CD4-positive, CD25-positive, alpha-beta regulatory T cell (primary cell): ENCODE measurements around the gene VSX2. TPM values are rescaled to one million over a fixed set of nuclear protein-coding genes. Genes with fewer than 3 reads are reported as not detected.

Source experiments
- ATAC-seq, 2 donors: fragments of 150-1000 bp; cut with Tn5 transposase; one replicate each; pipeline ENCODE4 v1.10.0; 2021; ENCODE audit warnings: low read depth in 2 of 2, moderate number of reproducible peaks in 2 of 2, moderate library complexity in 1 of 2
- DNase-seq, 3 donors: peaks; one replicate each; pipeline versions ENCODE4 v3.0.0 to v3.0.0-alpha.2; 2012 to 2022; ENCODE audit warnings: mixed read lengths in 1 of 3
- H3K27ac ChIP-seq: one replicate; pipeline ENCODE4 v1.7.0; 2013; ENCODE audit warnings: mild to moderate bottlenecking, low read length; ENCODE audit not compliant: insufficient read depth, poor library complexity, severe bottlenecking
- H3K27me3 ChIP-seq: one replicate; pipeline ENCODE4 v1.7.0; 2013; ENCODE audit warnings: low read length; ENCODE audit not compliant: control insufficient read depth, insufficient read depth
- H3K36me3 ChIP-seq: one replicate; pipeline ENCODE4 v1.7.0; 2013; ENCODE audit warnings: mild to moderate bottlenecking, low read length, moderate library complexity; ENCODE audit not compliant: control insufficient read depth, insufficient read depth
- H3K4me1 ChIP-seq: 2 replicates; pipeline ENCODE4 v1.7.0; 2013; ENCODE audit warnings: mild to moderate bottlenecking, low read length; ENCODE audit not compliant: insufficient read depth, control insufficient read depth, poor library complexity, severe bottlenecking
- H3K4me3 ChIP-seq: one replicate; pipeline ENCODE4 v1.7.0; 2013; ENCODE audit warnings: low read depth, mild to moderate bottlenecking, low read length, moderate library complexity
- H3K9me3 ChIP-seq, 2 experiments: 1 replicate in 1 of 2; 2 replicates in 1 of 2; pipeline ENCODE4 v1.7.0; 2013; ENCODE audit warnings: low read length in 2 of 2, mild to moderate bottlenecking in 1 of 2, moderate library complexity in 1 of 2; ENCODE audit not compliant: control insufficient read depth in 2 of 2
- H3K27ac Mint-ChIP-seq, 3 donors: one replicate each; pipeline ENCODE4 v1.8.0; 2020 to 2022; ENCODE audit warnings: mild to moderate bottlenecking in 3 of 3, mixed read lengths in 3 of 3, moderate library complexity in 2 of 3
- H3K27me3 Mint-ChIP-seq: one replicate; pipeline ENCODE4 v1.8.0; 2022; ENCODE audit warnings: mild to moderate bottlenecking, mixed read lengths
- H3K36me3 Mint-ChIP-seq: one replicate; pipeline ENCODE4 v1.8.0; 2020; ENCODE audit warnings: mixed read lengths
- H3K4me1 Mint-ChIP-seq, 4 donors: one replicate each; pipeline ENCODE4 v1.8.0; 2020 to 2022; ENCODE audit warnings: mixed read lengths in 4 of 4, mild to moderate bottlenecking in 1 of 4
- H3K4me3 Mint-ChIP-seq, 4 donors: one replicate each; pipeline ENCODE4 v1.8.0; 2020 to 2022; ENCODE audit warnings: mild to moderate bottlenecking in 4 of 4, mixed read lengths in 4 of 4, moderate library complexity in 3 of 4
- H3K9me3 Mint-ChIP-seq, 7 donors: one replicate each; pipeline ENCODE4 v1.8.0; 2020 to 2022; ENCODE audit warnings: mixed read lengths in 7 of 7, mild to moderate bottlenecking in 3 of 7, moderate library complexity in 2 of 7
- polyA plus RNA-seq, 4 donors: library from polyadenylated mRNA; unstranded; fragments of 300-500 nt; fragmentation: Illumina TruSeq; gene quantifications; one replicate each; pipeline ENCODE4 v1.2.3, GENCODE V29; 2021
- total RNA-seq: library from RNA; stranded (reverse); gene quantifications from one replicate; pipeline ENCODE4 v1.2.3, GENCODE V29; 2022

The VSX2 gene
- total and polyA plus RNA-seq, 5 donors from 2014 or later = 0.08 TPM; not detected in 4

DNA sequence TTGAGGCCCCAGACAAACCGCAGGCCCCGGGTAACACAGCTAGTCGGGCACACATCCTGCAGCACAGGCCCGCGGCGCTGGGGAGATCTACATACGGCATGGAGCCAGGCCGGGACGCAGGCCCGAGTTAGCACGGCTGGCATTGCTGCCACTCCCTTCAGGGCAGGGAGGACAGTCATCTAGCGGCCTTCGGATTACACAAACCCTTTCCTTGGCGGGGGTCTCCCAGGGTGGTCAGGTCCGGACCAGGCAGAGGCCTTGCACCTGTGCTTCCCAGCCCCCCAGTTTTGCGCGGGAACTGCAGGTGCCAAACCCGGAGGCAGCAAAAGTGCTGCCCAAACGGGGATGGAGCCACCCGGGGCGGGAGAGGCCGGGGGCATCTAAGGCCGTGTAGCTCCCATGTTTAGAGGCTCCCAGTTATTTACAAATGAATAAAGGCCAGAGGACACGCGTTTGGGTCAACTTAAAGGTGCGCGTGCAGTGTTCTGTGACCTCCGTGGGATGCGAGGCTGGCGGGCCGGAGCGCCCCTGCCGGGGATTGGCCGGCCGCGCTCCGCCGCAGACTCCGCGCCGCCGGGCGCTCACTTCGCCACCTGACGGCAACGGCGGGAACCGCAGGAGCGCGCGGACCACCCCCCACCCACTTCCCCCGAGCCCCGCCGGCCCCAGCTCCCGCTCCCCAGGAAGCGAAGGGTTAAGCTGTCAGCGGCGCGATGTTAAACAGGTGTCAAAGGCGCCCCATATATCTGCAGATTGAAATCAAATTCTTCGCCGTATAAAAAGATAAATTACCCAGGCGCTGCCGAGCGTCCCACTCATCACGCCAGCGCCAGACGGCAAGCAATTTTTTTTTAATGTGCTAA, 18.1 kb downstream of the VSX2 start:
- Histone ChIP-seq H3K4me1 (peaks cover 14% of the 10 kb centered on the region), H3K27ac (no peak overlapping the region), H3K9me3 (no peaks in the 10 kb centered on the region), H3K27me3 (no peaks in the 10 kb centered on the region), H3K36me3 (no peaks in the 10 kb centered on the region), H3K4me3 (peak overlapping the region; percentile 69)
- peak overlapping the region; percentile 82 to 86 (median 84) for H3K4me3 Mint-ChIP-seq
- peaks cover 51% of the 10 kb centered on the region for H3K27me3 Mint-ChIP-seq
- no peaks in the 10 kb centered on the region for H3K36me3 Mint-ChIP-seq
- DNase-seq = peak; percentile 45 to 63 (median 61)
- peak; percentile 86 to 91 for ATAC-seq
- H3K27ac Mint-ChIP-seq = peak overlapping the region in 1 of 3 donors; percentile 76
- H3K9me3 Mint-ChIP-seq = no peaks in the 10 kb centered on the region
- peaks cover 0 to 14% (median 3%) of the 10 kb centered on the region in 4 donors for H3K4me1 Mint-ChIP-seq

DNA sequence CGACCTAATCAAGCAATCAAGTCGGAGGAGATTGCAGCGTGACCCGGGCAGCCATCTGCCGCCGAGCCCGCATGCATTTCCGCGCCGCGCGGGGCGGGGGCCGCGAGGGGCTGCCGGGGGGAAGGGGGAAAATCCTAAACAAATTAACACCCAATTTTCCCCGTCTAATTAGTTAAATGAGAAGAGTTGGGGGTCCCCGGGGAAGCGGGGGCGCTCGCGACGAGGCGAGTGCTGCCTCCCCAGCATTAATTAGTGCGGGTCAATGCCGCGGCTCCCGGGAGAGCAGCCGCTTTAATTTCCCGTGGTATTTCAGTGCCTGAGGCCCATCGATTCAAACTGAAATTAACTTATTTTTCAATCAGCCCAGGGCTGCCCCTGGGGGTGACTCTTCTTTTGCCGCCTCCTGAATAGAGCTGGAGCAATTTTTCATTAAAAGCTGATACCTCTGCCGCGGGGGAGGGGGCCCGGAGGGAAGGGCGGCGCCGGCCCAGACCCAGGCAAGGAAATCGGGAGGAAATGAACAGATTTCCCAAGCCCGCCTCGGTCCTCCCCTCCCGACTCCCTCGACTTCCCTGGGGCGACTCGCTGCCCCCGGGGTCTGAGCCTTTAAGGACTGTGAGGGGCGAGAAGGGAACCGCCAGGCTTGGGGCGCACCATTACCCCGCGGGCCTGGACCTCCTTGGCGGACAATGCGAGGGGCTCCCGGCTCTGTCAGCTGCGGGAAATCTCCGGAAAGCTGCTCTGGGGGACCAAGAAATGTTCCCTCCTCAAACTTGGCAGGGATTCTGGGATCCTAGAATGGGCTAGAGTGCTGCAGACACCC, 18.9 kb downstream of the VSX2 start:
- Histone ChIP-seq H3K9me3 (no peaks in the 10 kb centered on the region), H3K4me1 (peaks cover 14% of the 10 kb centered on the region), H3K27ac (no peak overlapping the region), H3K36me3 (no peaks in the 10 kb centered on the region), H3K4me3 (peak overlapping the region; percentile 69), H3K27me3 (no peaks in the 10 kb centered on the region)
- H3K27ac Mint-ChIP-seq = peak overlapping the region in 2 of 3 donors; percentile 51 to 76
- ATAC-seq (no peak), DNase-seq (no peak)
- no peaks in the 10 kb centered on the region for H3K36me3 Mint-ChIP-seq
- H3K27me3 Mint-ChIP-seq = peaks cover 52% of the 10 kb centered on the region
- H3K9me3 Mint-ChIP-seq = peaks cover 0 to 1% (median 0%) of the 10 kb centered on the region in 7 donors
- H3K4me1 Mint-ChIP-seq = peaks cover 0 to 14% (median 3%) of the 10 kb centered on the region in 4 donors
- peak overlapping the region; percentile 82 to 86 (median 84) for H3K4me3 Mint-ChIP-seq

DNA sequence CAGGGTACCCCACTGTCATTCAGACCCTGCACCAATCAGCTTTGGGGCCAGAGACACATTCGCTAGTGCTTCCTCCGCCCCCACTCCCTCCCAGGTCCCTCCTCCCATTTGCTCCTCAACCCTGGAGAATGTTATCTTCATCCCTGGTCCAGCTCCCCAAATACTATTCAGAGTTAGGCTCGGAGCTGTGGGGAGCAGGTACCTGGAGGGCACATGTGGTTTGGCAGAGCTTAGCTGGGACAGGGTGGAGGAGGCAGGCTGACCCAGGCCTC, 19.5 kb downstream of the VSX2 start:
- Mint-ChIP-seq H3K4me3 (peak overlapping the region in 3 of 4 donors; percentile 63 to 75 (median 64)), H3K27ac (no peak overlapping the region), H3K36me3 (no peaks in the 10 kb centered on the region), H3K9me3 (peaks cover 0 to 1% (median 0%) of the 10 kb centered on the region in 7 donors), H3K27me3 (peaks cover 48% of the 10 kb centered on the region), H3K4me1 (peaks cover 0 to 14% (median 3%) of the 10 kb centered on the region in 4 donors)
- ATAC-seq (no peak), DNase-seq (no peak)
- Histone ChIP-seq H3K9me3 (no peaks in the 10 kb centered on the region), H3K27ac (no peak overlapping the region), H3K4me3 (no peak overlapping the region), H3K36me3 (no peaks in the 10 kb centered on the region), H3K27me3 (no peaks in the 10 kb centered on the region), H3K4me1 (peaks cover 14% of the 10 kb centered on the region)

DNA sequence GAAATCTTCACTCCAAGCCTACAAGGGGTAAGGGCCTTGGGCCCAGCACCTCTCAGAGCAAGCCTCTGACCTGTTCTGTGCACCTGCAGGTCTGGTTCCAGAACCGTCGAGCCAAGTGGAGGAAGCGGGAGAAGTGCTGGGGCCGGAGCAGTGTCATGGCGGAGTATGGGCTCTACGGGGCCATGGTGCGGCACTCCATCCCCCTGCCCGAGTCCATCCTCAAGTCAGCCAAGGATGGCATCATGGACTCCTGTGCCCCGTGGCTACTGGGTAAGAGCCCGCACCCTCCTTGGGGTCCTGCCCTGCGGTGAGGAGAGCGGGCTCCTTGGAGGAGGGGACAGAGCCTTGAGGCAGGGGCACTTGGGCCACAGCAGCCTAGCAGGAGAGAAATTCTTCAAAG, 20.3 kb downstream of the VSX2 start:
- peaks cover 46% of the 10 kb centered on the region for H3K27me3 Mint-ChIP-seq

DNA sequence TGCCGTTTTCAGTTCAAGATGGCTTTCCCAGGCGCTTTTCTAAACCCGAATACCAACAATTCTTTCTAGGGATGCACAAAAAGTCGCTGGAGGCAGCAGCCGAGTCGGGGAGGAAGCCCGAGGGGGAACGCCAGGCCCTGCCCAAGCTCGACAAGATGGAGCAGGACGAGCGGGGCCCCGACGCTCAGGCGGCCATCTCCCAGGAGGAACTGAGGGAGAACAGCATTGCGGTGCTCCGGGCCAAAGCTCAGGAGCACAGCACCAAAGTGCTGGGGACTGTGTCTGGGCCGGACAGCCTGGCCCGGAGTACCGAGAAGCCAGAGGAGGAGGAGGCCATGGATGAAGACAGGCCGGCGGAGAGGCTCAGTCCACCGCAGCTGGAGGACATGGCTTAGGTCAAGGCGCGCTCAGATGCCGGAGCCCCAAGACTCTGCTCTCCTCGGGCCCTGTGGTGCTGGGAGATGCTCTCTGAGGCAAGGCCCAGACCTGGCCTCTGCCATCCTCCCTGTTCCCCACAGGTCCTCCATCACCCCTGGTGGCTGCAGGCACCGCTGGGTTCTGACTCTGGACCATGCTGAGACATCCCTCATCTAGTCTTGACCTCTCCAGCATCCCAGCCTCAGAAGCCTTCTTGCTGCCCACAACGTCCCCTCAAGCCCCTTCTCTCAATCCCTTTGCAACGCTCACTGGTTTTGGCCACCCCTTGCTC, 21.4 kb downstream of the VSX2 start:
- peaks cover 48% of the 10 kb centered on the region for H3K27me3 Mint-ChIP-seq
- peaks cover 14% of the 10 kb centered on the region for H3K4me1 ChIP-seq
- no peaks in the 10 kb centered on the region for H3K27me3 ChIP-seq
- DNase-seq (no peak), ATAC-seq (no peak)
- H3K9me3 ChIP-seq = no peaks in the 10 kb centered on the region
- peaks cover 0 to 1% (median 0%) of the 10 kb centered on the region in 7 donors for H3K9me3 Mint-ChIP-seq
- peaks cover 0 to 14% (median 3%) of the 10 kb centered on the region in 4 donors for H3K4me1 Mint-ChIP-seq
- H3K27ac Mint-ChIP-seq = no peak overlapping the region
- H3K4me3 Mint-ChIP-seq = peak overlapping the region in 3 of 4 donors; percentile 44 to 61 (median 52)
- H3K36me3 Mint-ChIP-seq = no peaks in the 10 kb centered on the region
- no peaks in the 10 kb centered on the region for H3K36me3 ChIP-seq
- no peak overlapping the region for H3K4me3 ChIP-seq
- no peak overlapping the region for H3K27ac ChIP-seq

More for the DNA sequence above, 20.3 kb downstream of the VSX2 start:
- ATAC-seq = no peak
- Mint-ChIP-seq H3K4me3 (peak overlapping the region in 3 of 4 donors; percentile 43 to 70 (median 63)), H3K4me1 (peaks cover 0 to 14% (median 3%) of the 10 kb centered on the region in 4 donors), H3K36me3 (no peaks in the 10 kb centered on the region), H3K9me3 (peaks cover 0 to 1% (median 0%) of the 10 kb centered on the region in 7 donors), H3K27ac (peak overlapping the region in 1 of 3 donors; percentile 20)
- H3K36me3 ChIP-seq = no peaks in the 10 kb centered on the region
- H3K4me1 ChIP-seq = peaks cover 14% of the 10 kb centered on the region
- H3K27me3 ChIP-seq = no peaks in the 10 kb centered on the region
- H3K9me3 ChIP-seq = no peaks in the 10 kb centered on the region
- no peak overlapping the region for H3K27ac ChIP-seq
- no peak overlapping the region for H3K4me3 ChIP-seq
- no peak for DNase-seq

DNA sequence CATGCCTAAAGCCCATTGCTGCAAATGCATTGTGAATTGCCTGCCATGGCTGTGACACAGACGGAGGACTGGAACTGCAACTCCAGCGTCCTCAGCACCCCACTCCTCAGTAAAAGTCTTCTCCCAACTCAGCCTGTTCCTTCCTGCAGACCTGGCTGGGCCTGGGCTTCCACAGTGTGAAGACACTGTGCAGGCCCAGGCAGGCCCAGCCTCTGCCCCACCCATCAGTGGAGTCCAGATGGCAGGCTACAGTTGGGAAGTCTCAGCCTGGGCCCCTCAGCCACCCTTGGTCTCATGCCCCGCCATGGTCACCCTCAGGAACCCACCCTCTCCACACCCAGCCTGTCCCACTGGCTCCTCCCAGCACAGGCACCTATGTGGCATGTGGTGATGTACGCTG, 22.0 kb downstream of the VSX2 start:
- peaks cover 14% of the 10 kb centered on the region for H3K4me1 ChIP-seq
- Mint-ChIP-seq H3K9me3 (peaks cover 0 to 1% (median 0%) of the 10 kb centered on the region in 7 donors), H3K27me3 (peaks cover 54% of the 10 kb centered on the region), H3K4me3 (peak overlapping the region in 1 of 4 donors; percentile 33), H3K4me1 (peaks cover 0 to 14% (median 3%) of the 10 kb centered on the region in 4 donors), H3K36me3 (no peaks in the 10 kb centered on the region), H3K27ac (no peak overlapping the region)
- H3K27me3 ChIP-seq = no peaks in the 10 kb centered on the region
- H3K4me3 ChIP-seq = no peak overlapping the region
- H3K9me3 ChIP-seq = no peaks in the 10 kb centered on the region
- H3K36me3 ChIP-seq = no peaks in the 10 kb centered on the region
- ATAC-seq (no peak), DNase-seq (no peak)
- no peak overlapping the region for H3K27ac ChIP-seq

DNA sequence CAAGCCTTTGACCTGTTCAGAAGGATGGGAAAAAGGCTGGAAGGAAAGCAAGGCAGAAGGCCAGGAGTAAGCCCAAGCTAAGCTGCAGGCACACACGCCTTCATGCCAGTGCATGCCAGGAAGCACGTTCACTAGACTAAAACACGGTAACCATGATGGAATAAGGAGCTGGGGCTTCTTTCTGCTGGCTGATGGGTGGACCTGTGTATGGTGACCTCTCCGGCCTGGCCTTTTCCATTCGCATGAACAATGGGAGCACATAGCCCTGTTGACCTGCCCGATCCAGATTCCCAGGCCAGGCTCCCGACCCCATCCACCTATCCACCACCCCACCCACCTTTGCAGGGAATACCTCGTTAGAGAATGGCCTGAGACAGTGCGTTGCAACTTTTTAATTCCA, 22.8 kb downstream of the VSX2 start:
- ATAC-seq = no peak
- peaks cover 51% of the 10 kb centered on the region for H3K27me3 Mint-ChIP-seq
- no peak overlapping the region for H3K4me3 Mint-ChIP-seq
- H3K27ac Mint-ChIP-seq = no peak overlapping the region
- no peak overlapping the region for H3K27ac ChIP-seq
- H3K4me1 ChIP-seq = peaks cover 11% of the 10 kb centered on the region
- no peak for DNase-seq
- no peaks in the 10 kb centered on the region for H3K36me3 ChIP-seq
- H3K9me3 ChIP-seq = no peaks in the 10 kb centered on the region
- no peak overlapping the region for H3K4me3 ChIP-seq
- no peaks in the 10 kb centered on the region for H3K36me3 Mint-ChIP-seq
- peaks cover 0 to 9% (median under 1%) of the 10 kb centered on the region in 4 donors for H3K4me1 Mint-ChIP-seq
- H3K27me3 ChIP-seq = no peaks in the 10 kb centered on the region
- H3K9me3 Mint-ChIP-seq = peaks cover 0 to 1% (median 0%) of the 10 kb centered on the region in 7 donors
